ENCODE data around the gene C1orf21.

The C1orf21 gene

GRCh38 chr1:184486761-184487445 lies 100.1 kb downstream of the C1orf21 start:
- no peak for DNase-seq (ENCODE audit: low read depth)

GRCh38 chr1:184487531-184488193 lies 100.8 kb downstream of the C1orf21 start:
- no peak for DNase-seq (ENCODE audit: low read depth)

GRCh38 chr1:184489908-184490307 lies 103.1 kb downstream of the C1orf21 start:
- no peak for DNase-seq (ENCODE audit: low read depth)

- DNase-seq (ENCODE audit: low read depth), result no peak
Observed at GRCh38 chr1:184492536-184492935, 105.7 kb downstream of the C1orf21 start.

GRCh38 chr1:184493987-184494388 lies 107.2 kb downstream of the C1orf21 start:
- no peak for DNase-seq (ENCODE audit: low read depth)

- no peak for DNase-seq (ENCODE audit: low read depth)
Observed at GRCh38 chr1:184494929-184495328, 108.1 kb downstream of the C1orf21 start.

GRCh38 chr1:184497959-184498723 lies 111.3 kb downstream of the C1orf21 start:
- no peak for DNase-seq (ENCODE audit: low read depth)

GRCh38 chr1:184499616-184500015 lies 112.8 kb downstream of the C1orf21 start:
- DNase-seq (ENCODE audit: low read depth), result no peak

- DNase-seq (ENCODE audit: low read depth), result no peak
Observed at GRCh38 chr1:184502161-184502560, 115.3 kb downstream of the C1orf21 start.

GRCh38 chr1:184503221-184503749 lies 116.5 kb downstream of the C1orf21 start:
- DNase-seq (ENCODE audit: low read depth), result no peak

- DNase-seq (ENCODE audit: low read depth), result no peak
Observed at GRCh38 chr1:184504040-184504954, 117.5 kb downstream of the C1orf21 start.

GRCh38 chr1:184504955-184505338 lies 118.1 kb downstream of the C1orf21 start:
- no peak for DNase-seq (ENCODE audit: low read depth)

GRCh38 chr1:184506481-184506880 lies 119.7 kb downstream of the C1orf21 start:
- no peak for DNase-seq (ENCODE audit: low read depth)

- no peak for DNase-seq (ENCODE audit: low read depth)
Observed at GRCh38 chr1:184507165-184507564, 120.3 kb downstream of the C1orf21 start.

- no peak for DNase-seq (ENCODE audit: low read depth)
Observed at GRCh38 chr1:184507604-184508280, 120.9 kb downstream of the C1orf21 start.

GRCh38 chr1:184509105-184509504 lies 122.3 kb downstream of the C1orf21 start:
- no peak for DNase-seq (ENCODE audit: low read depth)

- DNase-seq (ENCODE audit: low read depth), result no peak
Observed at GRCh38 chr1:184510110-184510509, 123.3 kb downstream of the C1orf21 start.

- DNase-seq (ENCODE audit: low read depth), result no peak
Observed at GRCh38 chr1:184512724-184513123, 125.9 kb downstream of the C1orf21 start.

GRCh38 chr1:184513421-184513820 lies 126.6 kb downstream of the C1orf21 start:
- DNase-seq (ENCODE audit: low read depth), result no peak

- no peak for DNase-seq (ENCODE audit: low read depth)
Observed at GRCh38 chr1:184513966-184514365, 127.1 kb downstream of the C1orf21 start.

- DNase-seq (ENCODE audit: low read depth), result no peak
Observed at GRCh38 chr1:184514447-184514846, 127.6 kb downstream of the C1orf21 start.

All from activated T-helper 9 cell treated with anti-CD3 and anti-CD28 coated beads, Interleukin-2, amount 50 U/mL, for 16 hours (primary cell).